MCF 10A (cell line): ENCODE measurements around the gene PARD6G. TPM values are rescaled to one million over a fixed set of nuclear protein-coding genes. Genes with fewer than 3 reads are reported as not detected.

Source experiments
- BruUV-seq: library from RNA; stranded (reverse); fragments of 400-500 nt; replicated peaks from 2 replicates; lab custom pipeline; 2021; lab: Mats Ljungman, UMichigan
- CTCF ChIA-PET: fragments of 300-600 bp; sonication (Branson Sonifier 250); formaldehyde crosslinking; extraction: SDS; loops from one replicate; lab custom pipeline; 2021; ENCODE audit warnings: antibody characterized with exemption, inconsistent platforms; lab: Yijun Ruan, JAX
- POLR2A ChIA-PET: fragments of 300-600, 350-650 bp; sonication (Branson Sonifier 250); formaldehyde crosslinking; extraction: SDS; loops from one replicate; lab custom pipeline; 2020; ENCODE audit warnings: antibody characterized with exemption, inconsistent platforms; lab: Yijun Ruan, JAX
- DNase-seq: peaks from one replicate; pipeline ENCODE4 v3.0.0-alpha.2; 2018; ENCODE audit not compliant: unreplicated experiment
- H3K27ac Mint-ChIP-seq: one replicate; pipeline ENCODE4 v1.8.0; 2022; ENCODE audit warnings: mild to moderate bottlenecking, low read depth, mixed read lengths; ENCODE audit not compliant: unreplicated experiment
- H3K27me3 Mint-ChIP-seq: one replicate; pipeline ENCODE4 v1.8.0; 2022; ENCODE audit warnings: mixed read lengths; ENCODE audit not compliant: insufficient read depth, unreplicated experiment
- H3K36me3 Mint-ChIP-seq: one replicate; pipeline ENCODE4 v1.8.0; 2022; ENCODE audit warnings: mild to moderate bottlenecking, moderate library complexity, mixed read lengths; ENCODE audit not compliant: insufficient read depth, unreplicated experiment
- H3K4me1 Mint-ChIP-seq: one replicate; pipeline ENCODE4 v1.8.0; 2022; ENCODE audit warnings: mixed read lengths; ENCODE audit not compliant: insufficient read depth, unreplicated experiment
- H3K4me3 Mint-ChIP-seq: one replicate; pipeline ENCODE4 v1.8.0; 2022; ENCODE audit warnings: mild to moderate bottlenecking, moderate library complexity, mixed read lengths; ENCODE audit not compliant: unreplicated experiment
- H3K9me3 Mint-ChIP-seq: one replicate; pipeline ENCODE4 v1.8.0; 2022; ENCODE audit warnings: mixed read lengths; ENCODE audit not compliant: unreplicated experiment
- intact Hi-C: fragments of 100-400 bp; cut with micrococcal nuclease; formaldehyde crosslinking; loops from 2 replicates; pipeline ENCODE4 v1.14.1; 2022
- total RNA-seq: library from RNA; stranded (reverse); gene quantifications from 2 replicates; pipeline ENCODE4 v1.2.3, GENCODE V29; 2022
- TF ChIP-seq, protein P1 (sequence below): fragments of 200-600 bp; IDR thresholded peaks from one replicate; pipeline ENCODE4 v1.8.0; 2022; ENCODE audit warnings: antibody characterized with exemption, mild to moderate bottlenecking; ENCODE audit not compliant: unreplicated experiment

PARD6G gene
- total RNA-seq, 1 experiment from 2014 or later: 8.1 TPM

DNA sequence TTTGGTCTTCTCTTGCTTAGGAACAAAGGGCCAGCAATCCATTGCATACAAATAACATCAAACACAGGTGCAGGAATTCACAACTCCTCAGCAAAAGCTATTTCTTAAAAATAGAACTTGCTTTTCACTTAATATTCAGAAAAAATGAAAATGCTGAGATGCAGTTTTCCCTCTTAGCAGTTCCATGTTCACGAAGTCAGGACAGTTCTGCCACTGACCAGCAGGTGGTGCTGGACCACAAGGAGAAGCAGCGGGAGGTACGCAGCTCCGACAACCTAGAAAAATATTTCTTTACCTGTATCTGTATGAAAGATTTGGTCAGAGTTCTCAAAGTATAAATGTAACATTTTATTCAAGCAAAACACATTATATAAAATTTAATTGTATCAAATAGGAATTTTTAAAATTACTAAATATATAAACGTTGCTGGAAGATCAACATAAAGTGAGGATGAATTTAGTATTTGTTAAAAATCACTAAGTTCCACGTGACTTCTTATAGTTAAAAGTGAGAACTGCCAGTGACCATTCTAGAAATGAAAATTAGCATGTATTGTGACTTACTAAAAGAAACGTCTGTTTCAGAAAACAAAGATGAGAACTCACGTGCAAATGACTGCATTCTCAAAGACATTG, 89.5 kb downstream of the PARD6G start:
- H3K27ac Mint-ChIP-seq: no peak overlapping the region
- intact Hi-C loops: no loop called here
- peak; percentile 74 for DNase-seq
- H3K27me3 Mint-ChIP-seq: no peaks in the 10 kb centered on the region
- H3K9me3 Mint-ChIP-seq: no peaks in the 10 kb centered on the region
- H3K36me3 Mint-ChIP-seq: peaks cover 24% of the 10 kb centered on the region
- TF ChIP-seq, protein P1, sequence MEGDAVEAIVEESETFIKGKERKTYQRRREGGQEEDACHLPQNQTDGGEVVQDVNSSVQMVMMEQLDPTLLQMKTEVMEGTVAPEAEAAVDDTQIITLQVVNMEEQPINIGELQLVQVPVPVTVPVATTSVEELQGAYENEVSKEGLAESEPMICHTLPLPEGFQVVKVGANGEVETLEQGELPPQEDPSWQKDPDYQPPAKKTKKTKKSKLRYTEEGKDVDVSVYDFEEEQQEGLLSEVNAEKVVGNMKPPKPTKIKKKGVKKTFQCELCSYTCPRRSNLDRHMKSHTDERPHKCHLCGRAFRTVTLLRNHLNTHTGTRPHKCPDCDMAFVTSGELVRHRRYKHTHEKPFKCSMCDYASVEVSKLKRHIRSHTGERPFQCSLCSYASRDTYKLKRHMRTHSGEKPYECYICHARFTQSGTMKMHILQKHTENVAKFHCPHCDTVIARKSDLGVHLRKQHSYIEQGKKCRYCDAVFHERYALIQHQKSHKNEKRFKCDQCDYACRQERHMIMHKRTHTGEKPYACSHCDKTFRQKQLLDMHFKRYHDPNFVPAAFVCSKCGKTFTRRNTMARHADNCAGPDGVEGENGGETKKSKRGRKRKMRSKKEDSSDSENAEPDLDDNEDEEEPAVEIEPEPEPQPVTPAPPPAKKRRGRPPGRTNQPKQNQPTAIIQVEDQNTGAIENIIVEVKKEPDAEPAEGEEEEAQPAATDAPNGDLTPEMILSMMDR: peak; percentile 92
- no peaks in the 10 kb centered on the region for H3K4me1 Mint-ChIP-seq
- POLR2A ChIA-PET: interaction anchor here (0.7 to 1.5 kb wide), 4 partner anchors 12 to 98 kb away, joined by 3 to 6 read pairs (median 4); no protein-coding TSS in a partner anchor
- no peak overlapping the region for H3K4me3 Mint-ChIP-seq
- CTCF ChIA-PET: interaction anchor here (0.6 to 8.1 kb wide), 26 partner anchors 8 to 1041 kb away, joined by 3 to 78 read pairs (median 5); no protein-coding TSS in a partner anchor
- BruUV-seq: no TSS peak

DNA sequence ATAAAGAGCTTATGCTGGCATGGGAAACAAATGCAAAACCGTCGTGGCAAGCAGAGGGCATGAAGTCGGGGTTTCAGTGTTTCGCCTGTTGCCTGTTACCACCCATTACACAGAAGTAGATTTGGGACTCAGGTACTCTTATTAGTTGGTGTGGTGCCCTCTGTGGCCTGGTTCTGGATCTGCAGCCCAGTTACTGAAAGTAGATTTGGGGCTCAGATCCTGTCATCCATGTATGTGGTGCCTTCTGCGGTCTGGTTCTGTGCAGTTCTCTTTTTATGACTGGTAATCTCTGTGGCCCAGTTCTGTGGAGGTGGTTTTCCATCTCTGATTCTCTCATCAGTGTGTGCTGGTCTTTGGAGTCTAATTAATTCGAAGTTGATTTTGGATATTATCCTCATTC, 93.0 kb downstream of the PARD6G start:
- H3K27me3 Mint-ChIP-seq: no peaks in the 10 kb centered on the region
- no peaks in the 10 kb centered on the region for H3K9me3 Mint-ChIP-seq
- H3K36me3 Mint-ChIP-seq: peaks cover 13% of the 10 kb centered on the region
- POLR2A ChIA-PET: interaction anchor here (0.5 to 1.9 kb wide), 3 partner anchors 10 to 97 kb away, joined by 3 to 7 read pairs (median 6); no protein-coding TSS in a partner anchor
- CTCF ChIA-PET: interaction anchor here (0.6 to 8.1 kb wide), 10 partner anchors 10 to 114 kb away, joined by 3 to 78 read pairs (median 4); no protein-coding TSS in a partner anchor
- no TSS peak for BruUV-seq
- no peaks in the 10 kb centered on the region for H3K4me1 Mint-ChIP-seq
- peak; percentile 36 for DNase-seq
- intact Hi-C loops: loop anchor here (5.0 kb wide), 1 partner anchor 117 kb away; no protein-coding TSS in a partner anchor
- H3K4me3 Mint-ChIP-seq: no peak overlapping the region
- TF ChIP-seq, protein P1: peak; percentile 45
- peak overlapping the region; percentile 16 for H3K27ac Mint-ChIP-seq

DNA sequence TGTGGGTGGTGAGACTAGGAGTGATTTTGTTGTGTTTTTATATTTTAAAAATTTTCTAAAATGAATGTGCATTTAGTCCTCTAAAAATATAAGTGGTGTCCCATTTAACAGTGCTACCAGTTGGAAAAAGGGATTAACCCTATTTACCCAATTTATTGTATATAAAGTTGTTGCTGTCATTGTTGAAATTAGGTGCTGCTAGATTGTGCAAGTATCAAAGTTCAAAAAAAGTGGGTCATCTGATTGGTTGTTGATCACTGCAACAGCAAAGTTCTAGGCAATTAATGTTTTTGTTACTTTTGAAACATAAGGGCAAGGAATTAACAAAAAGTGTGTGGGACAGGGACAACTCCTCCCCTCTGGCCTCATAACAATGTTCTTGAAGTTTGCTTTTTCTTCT, 97.6 kb downstream of the PARD6G start:
- ChIA-PET CTCF (no interaction called here), POLR2A (no interaction called here)
- Mint-ChIP-seq H3K4me1 (no peaks in the 10 kb centered on the region), H3K36me3 (peaks cover 11% of the 10 kb centered on the region), H3K27ac (no peak overlapping the region), H3K9me3 (no peaks in the 10 kb centered on the region), H3K4me3 (no peak overlapping the region), H3K27me3 (no peaks in the 10 kb centered on the region)
- no peak for DNase-seq
- intact Hi-C loops: loop anchor here (5.0 kb wide), 2 partner anchors 112 to 162 kb away; partner anchors contain the start of gene TXNL4A
- TF ChIP-seq, protein P1: no peak
- BruUV-seq: no TSS peak
